GM06990 (cell line): ENCODE results near the gene RDH12.

ENCODE experiments used
- DNase-seq: peaks from one replicate; pipeline ENCODE4 v3.0.0-alpha.2; 2011; ENCODE audit not compliant: insufficient read length; ENCODE audit errors: extremely low read depth
- H3K27me3 ChIP-seq: replicated peaks from 2 replicates; pipeline ENCODE4 v1.6.0; 2011; ENCODE audit warnings: low read length; ENCODE audit not compliant: control insufficient read depth, insufficient read depth
- H3K36me3 ChIP-seq: 2 replicates; pipeline ENCODE4 v1.5.1; 2011; ENCODE audit warnings: low read length; ENCODE audit not compliant: control insufficient read depth, insufficient read depth
- H3K4me3 ChIP-seq: replicated peaks from 2 replicates; pipeline ENCODE4 v1.5.1; 2011; ENCODE audit warnings: low read depth, mild to moderate bottlenecking, control low read depth, low read length
- CTCF ChIP-seq: IDR thresholded peaks from 2 replicates; pipeline ENCODE4 v1.5.1; 2011; ENCODE audit warnings: low read length, control low read depth, mild to moderate bottlenecking, inconsistent platforms; ENCODE audit not compliant: insufficient read depth, poor library complexity, severe bottlenecking

RDH12 gene

GRCh38 chr14:67756496-67756895, 54.8 kb downstream of the RDH12 start:
- Histone ChIP-seq H3K27me3 (no peaks in the 10 kb centered on the region), H3K4me3 (no peak overlapping the region), H3K36me3 (peaks cover 39% of the 10 kb centered on the region)
- no peak for DNase-seq
- TF ChIP-seq CTCF = no peak

- TF ChIP-seq CTCF = no peak
- H3K36me3 ChIP-seq = peaks cover 36% of the 10 kb centered on the region
- DNase-seq = no peak
- no peaks in the 10 kb centered on the region for H3K27me3 ChIP-seq
- no peak overlapping the region for H3K4me3 ChIP-seq
These were observed 55.5 kb downstream of the RDH12 start for GRCh38 chr14:67757175-67757574.

- DNase-seq = no peak
- no peak for TF ChIP-seq CTCF
- Histone ChIP-seq H3K36me3 (peaks cover 30% of the 10 kb centered on the region), H3K4me3 (no peak overlapping the region), H3K27me3 (no peaks in the 10 kb centered on the region)
These were observed 58.2 kb downstream of the RDH12 start for GRCh38 chr14:67759916-67760315.

- TF ChIP-seq CTCF = no peak
- Histone ChIP-seq H3K4me3 (no peak overlapping the region), H3K36me3 (peaks cover 30% of the 10 kb centered on the region), H3K27me3 (no peaks in the 10 kb centered on the region)
- DNase-seq = no peak
These were observed 60.4 kb downstream of the RDH12 start for GRCh38 chr14:67762051-67762450.

- Histone ChIP-seq H3K4me3 (no peak overlapping the region), H3K36me3 (peaks cover 31% of the 10 kb centered on the region), H3K27me3 (no peaks in the 10 kb centered on the region)
- no peak for DNase-seq
- no peak for TF ChIP-seq CTCF
These were observed 61.6 kb downstream of the RDH12 start for GRCh38 chr14:67763158-67763822.

- no peak for DNase-seq
- Histone ChIP-seq H3K27me3 (no peaks in the 10 kb centered on the region), H3K4me3 (no peak overlapping the region), H3K36me3 (peaks cover 35% of the 10 kb centered on the region)
- no peak for TF ChIP-seq CTCF
These were observed 62.8 kb downstream of the RDH12 start for GRCh38 chr14:67764496-67764895.
